HG03045 (cell line): ENCODE results near the gene ACAA2.
"Not testable (repeated sequence)": the region's sequence is repeated elsewhere in the genome, so short reads cannot be mapped to it uniquely, and the experiment has no call there.

ENCODE experiments used
- ATAC-seq: cut with Tn5 transposase; IDR thresholded peaks from one replicate; pipeline ENCODE4 v1.9.1; 2021; ENCODE audit warnings: mild to moderate bottlenecking, moderate library complexity; ENCODE audit not compliant: unreplicated experiment

ACAA2 gene

GRCh38 chr18:49845629-49846360 is 32.5 kb upstream of the ACAA2 start:
- no peak for ATAC-seq

DNA sequence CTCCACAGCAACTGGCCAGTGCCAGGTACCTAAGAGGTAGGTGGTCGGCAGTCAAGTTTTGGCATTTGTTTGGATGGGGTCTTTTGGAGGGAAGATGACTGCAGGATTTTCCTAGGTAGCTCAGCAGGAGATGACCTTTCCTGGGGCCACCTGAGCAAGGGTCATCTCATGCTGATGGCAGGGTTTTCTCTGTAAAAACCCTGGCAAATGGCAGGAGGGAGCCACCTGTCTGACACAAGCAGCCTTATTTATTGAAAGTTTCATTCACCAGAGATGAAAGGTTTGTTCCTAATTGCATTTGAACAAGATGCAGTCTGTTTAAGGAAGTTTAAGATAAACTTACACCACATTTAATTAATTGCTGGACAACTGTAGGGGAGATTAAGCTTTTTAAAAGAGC is 31.6 kb upstream of the ACAA2 start:
- no peak for ATAC-seq

DNA sequence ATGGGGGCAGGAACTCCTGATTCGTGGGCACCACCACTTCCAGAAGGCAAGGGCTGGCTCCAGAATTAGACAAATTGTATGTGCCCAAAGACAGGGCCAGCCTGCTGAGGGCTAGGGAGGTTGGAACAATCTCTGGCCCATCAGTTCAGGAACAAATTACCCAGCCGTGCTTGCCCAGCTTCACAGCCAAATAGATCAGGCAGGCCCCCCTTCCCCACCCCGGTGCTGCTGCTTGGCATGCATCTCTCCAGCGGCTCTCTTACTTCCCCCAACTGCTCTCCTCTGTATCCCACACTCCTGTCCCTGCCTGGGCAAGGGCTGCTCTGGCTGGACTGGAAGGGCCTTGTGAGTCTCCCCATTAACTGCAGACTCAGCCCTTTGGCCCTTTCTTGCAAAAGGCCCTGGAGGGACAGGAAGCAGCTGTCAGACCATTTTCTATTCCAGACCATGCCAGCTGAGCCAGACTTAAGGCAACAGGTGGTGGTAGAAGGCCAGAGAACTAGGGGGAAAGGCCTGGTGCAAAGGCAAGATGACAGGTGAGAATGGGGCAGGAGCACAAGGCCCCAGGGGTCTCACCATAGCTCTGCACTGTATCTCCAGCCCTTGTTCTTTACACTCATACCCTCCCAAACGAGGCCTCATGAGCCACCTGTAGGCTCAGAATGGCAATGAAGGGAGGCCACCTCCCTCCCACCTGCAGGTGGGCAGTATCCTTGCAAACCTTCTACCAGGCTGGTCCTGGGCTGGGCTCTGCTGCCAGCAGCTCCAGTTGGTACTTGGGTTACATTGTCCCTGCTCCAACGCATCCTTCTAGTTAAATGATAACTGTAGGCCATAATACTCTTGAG is 30.7 kb upstream of the ACAA2 start:
- no peak for ATAC-seq

DNA sequence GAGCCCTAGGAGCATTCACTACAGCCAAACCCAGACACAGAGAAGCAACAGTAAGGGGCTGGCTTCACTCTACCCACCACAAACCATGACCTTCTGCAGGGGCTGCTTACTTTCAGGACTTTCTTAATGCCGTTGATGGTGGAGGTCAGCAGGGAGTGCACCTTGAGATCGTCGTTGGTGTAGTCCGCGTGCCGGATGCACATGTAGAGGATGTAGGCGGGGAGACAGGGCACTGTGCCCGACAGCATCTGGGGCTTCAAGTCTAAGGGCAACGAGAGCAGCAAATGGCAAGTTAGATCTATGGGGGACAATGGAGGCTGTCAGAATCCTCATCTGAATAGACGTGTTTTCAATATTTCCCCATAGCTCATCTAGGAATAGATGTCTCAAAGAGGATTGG is 29.8 kb upstream of the ACAA2 start:
- no peak for ATAC-seq

DNA sequence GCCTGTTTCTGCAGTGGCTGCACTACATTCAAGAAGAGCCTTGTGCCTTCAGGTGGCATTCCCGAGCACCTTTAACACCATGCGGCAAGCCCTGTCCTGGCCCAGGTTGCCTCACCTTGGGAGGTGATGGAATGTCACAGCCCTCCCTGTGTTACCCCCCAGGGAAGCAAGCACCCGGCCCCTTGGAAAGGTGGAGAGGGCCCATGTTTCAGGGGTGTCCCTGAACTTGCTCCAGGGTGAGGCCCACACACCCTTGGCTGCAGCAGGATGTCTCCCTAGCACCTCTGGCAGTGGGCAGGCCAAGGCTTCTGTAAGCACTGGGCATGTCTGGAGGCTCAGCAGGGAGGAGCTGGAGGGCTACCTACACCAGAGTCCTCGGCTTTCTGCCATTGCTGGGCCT is 29.3 kb upstream of the ACAA2 start:
- ATAC-seq: no peak

DNA sequence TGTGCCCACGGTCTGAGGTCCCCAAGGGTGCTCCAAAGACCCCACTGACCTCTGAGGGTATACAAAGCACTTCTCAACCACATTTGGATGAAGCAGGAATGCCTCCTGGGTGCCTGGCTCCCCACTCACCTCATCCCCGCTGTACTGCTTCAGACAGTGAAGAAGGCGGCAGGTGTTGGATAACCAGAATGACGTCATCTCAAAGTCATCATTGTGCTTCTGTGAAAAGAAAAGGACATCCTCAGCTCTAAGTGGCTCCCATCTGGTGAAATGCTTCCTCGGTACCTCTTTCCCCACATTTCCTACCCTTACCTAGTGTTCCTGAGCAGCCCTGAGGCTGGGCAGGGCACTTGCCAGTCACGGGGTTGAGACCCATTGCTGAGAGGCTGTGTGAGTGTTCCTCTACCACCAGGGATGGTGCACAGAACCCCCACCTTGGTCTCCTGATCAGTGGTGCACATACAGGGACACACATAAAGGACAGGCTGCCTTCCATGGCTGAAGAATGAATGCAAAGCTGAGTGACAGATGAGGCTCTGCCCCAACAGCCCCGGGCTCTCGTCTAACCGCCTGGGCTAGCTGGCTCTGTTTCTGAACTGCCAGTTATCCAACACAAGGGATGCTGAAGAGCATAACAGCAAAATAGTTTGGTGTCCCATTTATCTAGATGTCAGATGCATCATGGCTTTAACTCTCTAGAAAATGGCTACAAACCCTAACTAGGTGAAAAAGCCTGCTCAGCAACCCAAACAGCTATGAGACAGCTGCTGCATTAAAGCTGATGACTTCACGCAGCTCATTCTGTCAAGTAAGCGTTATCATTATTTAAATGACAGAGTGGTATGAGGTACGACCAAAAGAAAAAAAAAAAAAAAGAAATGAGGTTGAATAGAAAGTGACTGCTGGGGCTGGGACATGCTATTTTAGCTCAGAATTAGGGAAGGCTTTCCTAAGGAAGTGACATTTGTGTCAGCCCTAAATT is 28.2 kb upstream of the ACAA2 start:
- no peak for ATAC-seq

DNA sequence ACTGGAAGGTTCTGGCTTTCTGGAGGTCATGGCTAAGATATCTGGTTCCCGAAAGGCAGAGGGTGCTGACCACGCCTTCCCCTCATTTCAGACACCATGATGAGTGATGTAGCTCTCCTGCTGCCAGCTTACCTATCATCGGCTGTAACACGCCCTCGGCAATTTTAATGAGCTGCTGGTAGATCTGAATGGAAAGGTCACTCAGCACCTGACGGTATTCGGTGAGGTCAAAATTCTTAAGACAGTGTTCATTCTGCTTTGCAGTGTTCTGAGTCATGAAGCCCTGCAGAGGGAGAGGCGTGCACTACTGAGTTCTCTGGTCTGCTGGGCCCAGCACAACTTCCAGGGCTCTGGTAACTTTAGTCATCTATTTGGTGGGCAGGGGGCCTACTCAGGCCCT is 25.7 kb upstream of the ACAA2 start:
- ATAC-seq: no peak

DNA sequence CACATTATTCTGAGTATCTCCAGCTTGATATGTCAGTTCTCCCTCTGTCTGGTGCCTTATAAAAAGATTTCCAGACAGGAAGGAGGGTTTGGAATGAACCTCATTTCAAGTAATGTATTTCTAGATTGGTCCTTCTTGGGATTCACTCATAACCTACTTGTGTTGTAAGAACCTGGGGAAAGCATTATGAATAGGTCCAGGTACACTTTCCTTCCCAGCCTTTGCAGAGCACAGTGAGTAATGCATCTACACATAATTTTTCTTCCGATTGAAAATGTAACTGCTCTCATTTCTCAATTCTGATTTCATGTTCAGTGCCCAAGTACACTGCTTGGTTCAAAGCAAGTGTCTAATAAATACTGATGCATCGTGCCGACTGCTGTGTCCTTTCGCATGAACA is 25.0 kb upstream of the ACAA2 start:
- no peak for ATAC-seq

DNA sequence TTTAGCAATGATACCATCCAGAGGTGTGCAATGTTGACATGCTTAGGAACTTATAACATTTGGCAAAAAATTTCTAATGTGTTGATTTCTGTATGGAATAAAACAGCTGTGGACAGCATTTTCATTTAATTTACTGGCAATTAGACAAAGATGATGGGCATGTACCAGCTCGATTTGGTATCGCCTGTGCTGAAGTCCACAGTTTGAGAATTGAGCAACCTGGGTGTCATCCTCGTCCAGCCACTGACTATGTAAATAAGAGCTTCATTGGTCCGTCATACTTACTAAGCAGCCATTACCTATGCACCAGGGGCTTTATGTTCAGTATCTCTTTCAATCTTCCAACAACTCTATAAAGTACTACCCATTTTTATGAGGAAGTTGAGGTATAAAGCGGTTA is 24.6 kb upstream of the ACAA2 start:
- no peak for ATAC-seq

- ATAC-seq: not testable (repeated sequence)
Observed at GRCh38 chr18:49837316-49837835, 24.0 kb upstream of the ACAA2 start.

DNA sequence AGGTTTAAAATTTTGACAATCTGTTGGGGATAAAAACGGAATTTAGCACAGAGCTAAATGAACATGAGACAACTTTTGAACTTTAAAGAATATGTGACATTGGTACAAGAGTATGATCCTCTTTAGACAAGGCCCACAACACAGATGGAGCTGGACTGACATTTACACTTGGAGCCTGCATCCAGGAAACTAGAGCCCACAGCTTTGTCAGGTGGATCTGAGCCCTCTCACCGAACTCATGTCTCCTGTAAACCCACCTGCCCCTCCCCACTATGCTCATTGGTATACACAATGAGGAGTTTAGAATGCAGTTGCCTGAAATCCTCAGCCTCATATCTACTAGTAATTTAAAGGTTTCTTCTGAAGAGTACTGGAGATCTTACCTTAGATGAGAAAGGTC is 22.1 kb upstream of the ACAA2 start:
- no peak for ATAC-seq

- no peak for ATAC-seq
Observed at GRCh38 chr18:49834258-49834657, 20.9 kb upstream of the ACAA2 start.

DNA sequence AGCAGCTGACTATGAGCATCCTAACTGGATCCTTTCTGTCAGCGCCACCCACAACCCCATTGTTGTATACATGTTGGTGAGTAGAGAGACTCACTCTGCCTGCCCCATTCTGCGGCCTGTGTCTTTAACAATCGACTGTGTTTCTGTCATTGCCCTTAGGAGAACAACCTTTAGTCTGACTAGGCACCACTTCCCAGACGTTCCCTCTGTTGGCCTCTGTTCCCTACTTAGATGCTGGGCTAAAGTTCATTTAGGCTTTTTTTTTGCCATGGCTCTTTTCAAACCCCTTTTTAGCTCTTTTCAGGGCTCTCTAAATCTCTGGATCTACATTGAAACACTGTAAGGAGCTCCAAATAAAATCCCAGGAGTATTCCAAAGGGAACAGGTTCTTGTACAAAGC is 20.5 kb upstream of the ACAA2 start:
- ATAC-seq: no peak

DNA sequence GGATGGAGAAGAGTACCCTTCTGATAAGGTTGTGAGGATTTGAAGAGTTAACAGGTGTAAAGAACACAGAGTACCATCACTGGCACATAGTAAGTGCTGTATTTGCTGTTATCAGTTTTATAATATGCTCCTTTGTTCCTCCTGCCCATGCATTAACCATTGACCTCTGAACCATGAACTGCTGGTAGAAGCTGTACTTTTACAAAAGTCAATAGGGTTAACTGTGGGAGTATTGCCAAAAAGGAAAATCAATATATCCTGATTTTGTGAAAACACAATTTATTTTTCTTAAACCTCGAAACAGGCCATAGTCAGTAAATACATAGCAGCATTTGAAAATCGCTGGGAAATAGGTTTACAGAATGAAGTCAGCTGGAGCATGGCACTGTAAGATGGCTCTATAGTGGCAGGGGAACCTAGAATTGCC is 18.9 kb upstream of the ACAA2 start:
- no peak for ATAC-seq

GRCh38 chr18:49827996-49828395 is 14.7 kb upstream of the ACAA2 start:
- ATAC-seq: no peak

- ATAC-seq: no peak
Observed at GRCh38 chr18:49819823-49820671, 6.7 kb upstream of the ACAA2 start.

DNA sequence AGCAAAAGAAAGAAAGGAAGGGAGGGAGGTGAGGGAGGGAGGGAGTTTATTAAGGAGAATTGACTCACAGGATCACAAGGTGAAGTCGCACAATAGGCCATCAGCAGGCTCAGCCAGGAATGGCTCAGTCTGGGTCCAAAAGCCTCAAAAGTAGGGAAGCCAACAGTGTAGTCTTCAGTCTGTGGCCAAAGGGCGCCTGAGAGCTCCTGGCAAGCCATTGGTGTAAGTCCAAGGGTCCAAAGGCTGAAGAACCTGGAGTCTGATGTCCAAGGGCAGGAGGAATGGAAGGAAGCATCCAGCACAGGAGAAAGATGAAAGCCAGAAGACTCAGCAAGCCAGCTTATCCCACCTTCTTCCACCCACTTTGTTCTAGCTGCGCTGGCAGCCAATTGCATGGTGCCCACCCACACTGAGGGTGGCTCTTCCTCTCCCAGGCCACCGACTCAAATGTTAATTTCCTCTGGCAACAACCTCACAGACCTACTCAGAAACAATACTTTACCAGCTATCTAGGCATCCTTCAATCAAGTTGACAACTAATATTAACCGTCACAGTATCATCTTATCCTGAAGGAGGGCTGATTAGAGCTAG is 5.8 kb upstream of the ACAA2 start:
- ATAC-seq: no peak

DNA sequence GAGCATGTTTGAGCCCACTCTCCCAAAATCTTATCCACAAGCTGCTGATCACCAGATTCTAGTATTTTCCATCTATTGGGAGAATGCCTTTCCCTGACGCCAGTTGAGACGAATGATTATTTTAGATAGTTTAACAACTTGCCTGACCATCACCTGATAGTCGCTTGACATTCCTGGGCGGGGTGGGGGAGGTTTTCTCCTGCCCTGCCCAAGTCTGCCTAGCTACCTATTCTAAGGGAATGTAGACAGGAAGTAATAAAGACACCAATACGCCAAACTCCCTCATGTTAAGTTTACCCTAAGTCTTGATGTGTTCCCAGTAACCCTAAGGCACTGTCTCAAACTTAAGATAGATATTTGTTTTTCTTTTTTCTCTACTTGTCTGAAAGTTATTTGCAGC is 4.6 kb upstream of the ACAA2 start:
- no peak for ATAC-seq

GRCh38 chr18:49815927-49816326 is 2.6 kb upstream of the ACAA2 start:
- no peak for ATAC-seq

DNA sequence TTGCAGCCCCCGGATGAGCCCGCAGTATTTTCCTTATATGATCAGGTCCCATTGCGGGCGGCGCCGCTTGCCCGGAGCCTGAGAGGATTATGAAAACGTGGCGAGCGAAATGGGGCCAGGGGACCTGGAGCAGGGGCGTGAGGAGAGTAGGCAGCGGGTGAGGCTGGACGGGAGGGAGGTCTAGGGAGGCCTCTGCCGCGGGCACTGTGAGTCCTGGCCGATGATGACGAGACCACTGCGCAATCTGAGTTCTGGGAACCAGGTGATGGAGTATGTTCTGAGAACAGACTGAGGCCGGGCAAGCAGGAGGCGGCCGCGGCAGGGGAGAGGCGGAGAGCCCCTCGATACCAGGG is 790 bp upstream of the ACAA2 start:
- ATAC-seq: peak; percentile 33
